ENCODE results near the gene KLK8.

The KLK8 gene, protein sequence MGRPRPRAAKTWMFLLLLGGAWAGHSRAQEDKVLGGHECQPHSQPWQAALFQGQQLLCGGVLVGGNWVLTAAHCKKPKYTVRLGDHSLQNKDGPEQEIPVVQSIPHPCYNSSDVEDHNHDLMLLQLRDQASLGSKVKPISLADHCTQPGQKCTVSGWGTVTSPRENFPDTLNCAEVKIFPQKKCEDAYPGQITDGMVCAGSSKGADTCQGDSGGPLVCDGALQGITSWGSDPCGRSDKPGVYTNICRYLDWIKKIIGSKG

DNA sequence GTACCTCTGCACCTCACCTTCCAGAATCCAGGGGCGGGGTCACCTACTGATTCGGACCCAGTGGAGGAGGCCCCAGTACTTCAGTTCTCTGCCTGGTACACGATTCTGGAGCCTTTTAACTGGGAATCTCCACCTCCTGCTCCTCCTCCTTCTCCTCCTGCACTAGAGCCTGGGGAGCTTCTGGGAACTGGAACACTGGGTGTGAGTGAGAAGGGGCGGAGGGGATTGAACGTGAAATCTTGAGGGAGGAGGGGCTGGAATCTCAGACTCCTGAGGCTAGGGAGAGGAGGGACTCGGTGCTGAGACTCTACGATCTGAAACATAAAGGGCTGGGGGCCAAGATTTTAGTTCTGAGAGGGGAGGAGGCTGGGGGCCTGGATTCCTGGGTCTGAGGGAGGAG lies at the start of gene KLK8:
Gene KLK8 (minus strand): TSS at position 90 of the 400 bp plus-strand sequence. CDS start 437 bp downstream, outside the sequence.
- TF ChIP-seq, protein P1, sequence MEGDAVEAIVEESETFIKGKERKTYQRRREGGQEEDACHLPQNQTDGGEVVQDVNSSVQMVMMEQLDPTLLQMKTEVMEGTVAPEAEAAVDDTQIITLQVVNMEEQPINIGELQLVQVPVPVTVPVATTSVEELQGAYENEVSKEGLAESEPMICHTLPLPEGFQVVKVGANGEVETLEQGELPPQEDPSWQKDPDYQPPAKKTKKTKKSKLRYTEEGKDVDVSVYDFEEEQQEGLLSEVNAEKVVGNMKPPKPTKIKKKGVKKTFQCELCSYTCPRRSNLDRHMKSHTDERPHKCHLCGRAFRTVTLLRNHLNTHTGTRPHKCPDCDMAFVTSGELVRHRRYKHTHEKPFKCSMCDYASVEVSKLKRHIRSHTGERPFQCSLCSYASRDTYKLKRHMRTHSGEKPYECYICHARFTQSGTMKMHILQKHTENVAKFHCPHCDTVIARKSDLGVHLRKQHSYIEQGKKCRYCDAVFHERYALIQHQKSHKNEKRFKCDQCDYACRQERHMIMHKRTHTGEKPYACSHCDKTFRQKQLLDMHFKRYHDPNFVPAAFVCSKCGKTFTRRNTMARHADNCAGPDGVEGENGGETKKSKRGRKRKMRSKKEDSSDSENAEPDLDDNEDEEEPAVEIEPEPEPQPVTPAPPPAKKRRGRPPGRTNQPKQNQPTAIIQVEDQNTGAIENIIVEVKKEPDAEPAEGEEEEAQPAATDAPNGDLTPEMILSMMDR (IDR thresholded peaks at IDR 0.05; ENCODE audit: insufficient read depth, low read depth, low read length, missing control alignments), result no peak
- no peak for DNase-seq (ENCODE audit: low read depth)
- no peak within 1 kb of the TSS for H3K4me3 ChIP-seq (ENCODE audit: low read depth, low read length)

DNA sequence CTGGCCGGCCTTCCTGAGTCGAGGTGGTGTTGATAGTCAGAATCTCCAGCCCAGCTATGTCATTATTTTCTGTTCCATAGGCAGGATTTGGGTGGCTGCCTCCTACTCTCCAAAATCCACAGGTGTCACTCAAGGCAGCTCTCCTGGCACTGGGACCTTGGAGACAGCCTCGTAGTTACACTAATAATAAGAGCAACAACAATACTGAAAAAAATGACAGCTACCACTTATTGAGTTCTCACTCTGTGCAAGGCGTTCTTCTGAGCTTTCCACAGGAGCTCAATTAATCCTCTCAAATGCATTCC lies 45.6 kb upstream of the KLK8 start:
- no peak overlapping the region for H3K4me3 ChIP-seq (ENCODE audit: low read depth, low read length)
- TF ChIP-seq, protein P1 (IDR thresholded peaks at IDR 0.05; ENCODE audit: insufficient read depth, low read depth, low read length, missing control alignments), result no peak
- no peak for DNase-seq (ENCODE audit: low read depth)

DNA sequence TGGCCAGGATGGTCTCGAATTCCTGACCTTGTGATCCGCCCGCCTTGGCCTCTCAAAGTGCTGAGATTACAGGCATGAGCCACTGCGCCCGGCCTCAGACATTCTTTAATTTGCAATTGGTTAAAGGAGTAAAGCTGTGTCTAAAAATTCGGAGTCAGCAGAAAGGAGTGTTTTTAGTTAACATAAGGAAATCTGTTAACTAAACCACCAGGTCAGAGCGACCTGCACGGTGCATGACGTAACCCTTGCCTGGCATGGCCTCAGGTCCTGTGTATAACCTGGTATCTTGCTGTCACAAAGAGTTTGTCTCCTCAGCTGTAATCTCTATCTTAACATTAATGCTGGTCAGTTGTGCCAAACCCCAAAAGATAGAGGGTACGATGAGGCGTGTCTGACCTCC lies 42.9 kb upstream of the KLK8 start:
- H3K4me3 ChIP-seq (ENCODE audit: low read depth, low read length), result no peak overlapping the region
- TF ChIP-seq, protein P1 (IDR thresholded peaks at IDR 0.05; ENCODE audit: insufficient read depth, low read depth, low read length, missing control alignments), result no peak
- DNase-seq (ENCODE audit: low read depth), result no peak

DNA sequence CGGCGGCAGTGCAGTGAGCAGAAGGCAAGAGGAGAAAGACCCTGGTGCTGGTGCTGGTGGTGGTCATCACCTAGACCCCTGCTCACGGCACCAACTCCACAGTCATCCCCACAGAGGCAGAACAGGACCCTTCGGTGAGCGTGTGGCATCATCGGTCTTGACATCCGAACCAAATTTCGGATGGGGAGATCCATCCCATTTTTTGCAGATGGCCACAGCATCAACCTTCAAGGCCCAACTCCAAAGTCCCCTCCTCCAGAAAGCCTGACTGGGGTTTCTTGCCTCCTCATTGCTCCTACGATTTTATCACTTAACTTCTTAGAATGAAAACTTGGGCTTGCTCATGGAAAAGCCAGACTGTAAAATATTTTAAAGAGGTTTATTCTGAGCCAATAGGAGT lies 42.1 kb upstream of the KLK8 start:
- no peak for DNase-seq (ENCODE audit: low read depth)
- TF ChIP-seq, protein P1 (IDR thresholded peaks at IDR 0.05; ENCODE audit: insufficient read depth, low read depth, low read length, missing control alignments), result no peak
- H3K4me3 ChIP-seq (ENCODE audit: low read depth, low read length), result no peak overlapping the region

DNA sequence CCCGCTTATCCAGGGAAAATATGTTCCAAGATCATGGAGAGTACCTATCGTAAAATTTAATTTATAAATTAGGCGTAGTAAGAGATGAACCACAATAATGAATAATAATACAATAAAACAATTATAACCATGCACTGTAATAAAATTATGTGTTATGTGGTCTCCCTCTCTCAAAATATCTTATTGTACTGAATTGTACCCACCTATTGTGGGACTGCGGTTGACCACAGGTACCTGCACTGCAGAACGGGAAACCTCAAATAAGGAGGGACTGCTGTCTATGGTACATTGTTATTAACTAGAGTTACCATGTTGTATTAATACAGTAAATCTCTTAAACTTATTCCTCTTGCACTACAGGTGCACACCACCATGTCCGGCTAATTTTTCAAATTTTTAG lies 38.7 kb upstream of the KLK8 start:
- H3K4me3 ChIP-seq (ENCODE audit: low read depth, low read length), result no peak overlapping the region
- TF ChIP-seq, protein P1 (IDR thresholded peaks at IDR 0.05; ENCODE audit: insufficient read depth, low read depth, low read length, missing control alignments), result no peak
- no peak for DNase-seq (ENCODE audit: low read depth)

DNA sequence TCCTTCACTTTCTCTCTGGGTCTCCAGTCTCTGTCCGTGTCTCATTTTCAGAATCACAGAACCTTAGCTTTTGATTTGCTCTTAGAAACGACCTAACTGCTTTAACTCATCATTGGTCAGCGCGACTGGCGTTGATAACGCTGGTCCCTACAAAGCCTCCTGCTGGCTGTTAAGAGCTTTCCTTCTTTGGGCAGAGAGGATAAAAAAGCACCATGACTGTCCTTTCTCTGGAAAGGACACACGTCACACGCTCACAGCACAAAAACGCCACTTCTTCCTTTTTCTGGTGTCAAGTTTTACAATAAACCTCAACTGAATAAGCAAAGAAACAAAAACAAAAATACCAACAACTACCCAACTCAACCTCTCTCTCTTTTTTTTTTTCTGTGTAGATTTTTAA lies 35.1 kb upstream of the KLK8 start:
- no peak for DNase-seq (ENCODE audit: low read depth)
- TF ChIP-seq, protein P1 (IDR thresholded peaks at IDR 0.05; ENCODE audit: insufficient read depth, low read depth, low read length, missing control alignments), result no peak
- no peak overlapping the region for H3K4me3 ChIP-seq (ENCODE audit: low read depth, low read length)

DNA sequence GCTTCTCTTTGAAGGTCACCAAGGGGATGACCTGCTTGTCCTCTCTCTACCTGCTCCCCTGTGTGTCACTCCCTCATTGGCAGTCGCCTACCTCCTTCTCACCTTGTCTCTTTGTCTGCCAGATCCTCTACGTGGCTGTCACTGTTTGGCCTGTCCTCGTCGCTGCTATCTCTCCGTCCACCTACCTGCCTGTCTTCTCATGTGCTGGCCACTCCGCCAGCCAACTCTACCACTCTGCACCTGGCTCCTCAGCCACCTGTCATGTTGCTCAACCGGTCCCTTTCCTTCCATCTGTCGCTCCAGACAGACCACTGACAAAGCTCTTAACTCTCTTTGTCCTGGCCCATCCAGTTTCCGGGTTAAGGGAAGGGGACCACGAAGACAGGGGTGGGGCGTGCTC lies 33.3 kb upstream of the KLK8 start, which contains the start of gene KLK12:
Gene KLK12 (minus strand): TSS at position 299 of the 400 bp plus-strand sequence. CDS start 381 bp downstream, outside the sequence.
- TF ChIP-seq, protein P1 (IDR thresholded peaks at IDR 0.05; ENCODE audit: insufficient read depth, low read depth, low read length, missing control alignments), result no peak
- no peak within 1 kb of the TSS for H3K4me3 ChIP-seq (ENCODE audit: low read depth, low read length)
- DNase-seq (ENCODE audit: low read depth), result no peak
